AG04450 (cell line): ENCODE data around the gene KCNJ6. TPM values are rescaled to one million over a fixed set of nuclear protein-coding genes. Genes with fewer than 3 reads are reported as not detected.

Source experiments
- CTCF ChIA-PET: fragments of 300-600, 350-600 bp; formaldehyde crosslinking; extraction: SDS; loops from one replicate; lab custom pipeline; 2022; ENCODE audit warnings: antibody characterized with exemption, inconsistent platforms; lab: Charles Lee
- POLR2A ChIA-PET: fragments of 350-600 bp; formaldehyde crosslinking; extraction: SDS; loops from one replicate; lab custom pipeline; 2021; ENCODE audit warnings: antibody characterized with exemption, inconsistent platforms; lab: Yijun Ruan, JAX
- DNase-seq: peaks from one replicate; pipeline ENCODE4 v3.0.0-alpha.2; 2011; ENCODE audit warnings: low read depth, low spot score
- H3K27ac ChIP-seq: one replicate; pipeline ENCODE4 v1.5.1; 2012; ENCODE audit warnings: low read depth, low read length, control low read depth
- H3K27me3 ChIP-seq: one replicate; pipeline ENCODE4 v1.6.0; 2012; ENCODE audit warnings: low read length; ENCODE audit not compliant: control insufficient read depth, insufficient read depth
- H3K4me3 ChIP-seq: 2 replicates; pipeline ENCODE4 v1.5.1; 2011; ENCODE audit warnings: mild to moderate bottlenecking, low read depth, low read length, control low read depth
- H3K9me3 ChIP-seq: 2 replicates; pipeline ENCODE4 v1.5.1; 2012; ENCODE audit warnings: low read length; ENCODE audit not compliant: control insufficient read depth, insufficient read depth
- CTCF ChIP-seq: IDR thresholded peaks from 2 replicates; pipeline ENCODE4 v1.5.1; 2011; ENCODE audit warnings: low read depth, low read length, control low read depth, inconsistent platforms
- polyA plus RNA-seq: library from polyadenylated mRNA; depleted of rRNA; stranded (reverse); fragments of >200 nt; gene quantifications from 2 replicates; pipeline ENCODE4 v1.2.3, GENCODE V29; 2011

The KCNJ6 gene
- polyA plus RNA-seq, 1 experiment = 0.02 TPM

- Histone ChIP-seq H3K27ac (no peak overlapping the region), H3K27me3 (peaks cover 23% of the 10 kb centered on the region), H3K4me3 (no peak overlapping the region), H3K9me3 (no peaks in the 10 kb centered on the region)
- CTCF ChIA-PET = no interaction called here
- TF ChIP-seq CTCF = no peak
- DNase-seq = no peak
- POLR2A ChIA-PET = interaction anchor here (0.6 kb wide), 2 partner anchors 38 to 1864 kb away, joined by 6 to 9 read pairs; no protein-coding TSS in a partner anchor
Measured at GRCh38 chr21:37886120-37886519, 30.1 kb downstream of the KCNJ6 start.

- Histone ChIP-seq H3K9me3 (no peaks in the 10 kb centered on the region), H3K27ac (no peak overlapping the region), H3K4me3 (no peak overlapping the region), H3K27me3 (no peaks in the 10 kb centered on the region)
- no peak for TF ChIP-seq CTCF
- ChIA-PET CTCF (interaction anchor here (0.9 kb wide), 1 partner anchor 167 kb away, joined by 3 read pairs; no protein-coding TSS in a partner anchor), POLR2A (no interaction called here)
- peak; percentile 47 for DNase-seq
Measured at GRCh38 chr21:37878946-37879660, 37.2 kb downstream of the KCNJ6 start.

GRCh38 chr21:37877888-37878684 lies 38.2 kb downstream of the KCNJ6 start:
- Histone ChIP-seq H3K9me3 (no peaks in the 10 kb centered on the region), H3K27ac (no peak overlapping the region), H3K4me3 (no peak overlapping the region), H3K27me3 (no peaks in the 10 kb centered on the region)
- CTCF ChIA-PET = interaction anchor here (0.7 kb wide), 3 partner anchors 166 to 341 kb away, joined by 3 to 8 read pairs (median 4); no protein-coding TSS in a partner anchor
- DNase-seq = no peak
- POLR2A ChIA-PET = interaction anchor here (2.1 kb wide), 1 partner anchor 23 kb away, joined by 7 read pairs; no protein-coding TSS in a partner anchor
- TF ChIP-seq CTCF = no peak

- no peak for DNase-seq
- ChIA-PET POLR2A (interaction anchor here (2.1 kb wide), 1 partner anchor 22 kb away, joined by 7 read pairs; no protein-coding TSS in a partner anchor), CTCF (interaction anchor here (0.6 to 1.1 kb wide), 3 partner anchors 118 to 342 kb away, joined by 3 to 4 read pairs (median 3); no protein-coding TSS in a partner anchor)
- Histone ChIP-seq H3K4me3 (no peak overlapping the region), H3K27me3 (no peaks in the 10 kb centered on the region), H3K27ac (no peak overlapping the region), H3K9me3 (no peaks in the 10 kb centered on the region)
- TF ChIP-seq CTCF = no peak
Measured at GRCh38 chr21:37877171-37877570, 39.1 kb downstream of the KCNJ6 start.
